Stomach (tissue), 9 donors: ENCODE measurements around the gene TRHDE. TPM values are rescaled to one million over a fixed set of nuclear protein-coding genes. Genes with fewer than 3 reads are reported as not detected.

Experiments used
- DNase-seq, 2 donors: peaks; one replicate each; pipeline versions ENCODE4 v3.0.0 to v3.0.0-alpha.2; 2013 to 2019
- H3K27ac ChIP-seq, 5 donors: fragments of 200-600 bp in 4 of 5; sonication (generic) in 4 of 5; one replicate each; pipeline ENCODE4 v1.5.1; 2013 to 2019; ENCODE audit warnings: mild to moderate bottlenecking in 1 of 5, moderate library complexity in 1 of 5
- H3K27me3 ChIP-seq, 3 donors: fragments of 200-600 bp; sonication (generic); one replicate each; pipeline ENCODE4 v1.5.1; 2017 to 2019; ENCODE audit warnings: mixed run types in 1 of 3
- H3K36me3 ChIP-seq, 4 donors: fragments of 200-600 bp; sonication (generic); 1 replicate in 3 of 4; 2 replicates in 1 of 4; pipeline ENCODE4 v1.5.1; 2016 to 2019
- H3K4me1 ChIP-seq, 4 donors: fragments of 200-600 bp; sonication (generic); one replicate each; pipeline ENCODE4 v1.5.1; 2016 to 2019
- H3K4me3 ChIP-seq, 4 donors: fragments of 200-600 bp; sonication (generic) in 3 of 4; one replicate each; pipeline ENCODE4 v1.5.1; 2016 to 2019; ENCODE audit warnings: mild to moderate bottlenecking in 1 of 4
- H3K9me3 ChIP-seq, 4 donors: fragments of 200-600 bp; sonication (generic); one replicate each; pipeline ENCODE4 v1.5.1; 2016 to 2019
- CTCF ChIP-seq, 7 experiments: fragments of 450-650 bp in 4 of 7; fragments of 200-600 bp in 3 of 7; sonication (generic) in 3 of 7; IDR thresholded peaks; one replicate each; pipeline ENCODE4 v1.5.1; 2016 to 2019; ENCODE audit warnings: antibody characterized with exemption in 7 of 7, control low read depth in 2 of 7, mild to moderate bottlenecking in 1 of 7
- EP300 ChIP-seq: sonication (generic); formaldehyde crosslinking; IDR thresholded peaks from one replicate; pipeline ENCODE4 v1.6.1; 2017; ENCODE audit warnings: antibody characterized with exemption
- POLR2A ChIP-seq, 4 donors: fragments of 450-650 bp; IDR thresholded peaks; one replicate each; pipeline ENCODE4 v1.6.1; 2016; ENCODE audit warnings: antibody characterized with exemption in 4 of 4, control low read depth in 2 of 4, mild to moderate bottlenecking in 1 of 4, moderate library complexity in 1 of 4
- POLR2AphosphoS5 ChIP-seq, 3 donors: sonication (generic); formaldehyde crosslinking; IDR thresholded peaks; one replicate each; pipeline ENCODE4 v1.6.1; 2016; ENCODE audit warnings: antibody characterized with exemption in 3 of 3
- WGBS, 5 donors: extraction: QIAGEN DNeasy Blood & Tissue Kit in 3 of 5; methylation state at CpG; one replicate each; pipeline versions ENCODE4 v1.1.5 to v1.1.7; 2013 to 2018; 5-methylcytosine and 5-hydroxymethylcytosine counted together
- intact Hi-C: fragments of 100-400 bp; cut with DNase I; formaldehyde crosslinking; loops from one replicate; pipeline ENCODE4 v1.15.1; 2023; ENCODE audit warnings: low total_unique reads
- polyA plus RNA-seq, 3 donors: library from polyadenylated mRNA; stranded (reverse); fragments of 200-250 nt; gene quantifications; one replicate each; pipeline ENCODE4 v1.2.3, GENCODE V29; 2013
- total RNA-seq, 5 donors: library from RNA; depleted of rRNA; stranded (reverse); fragments of >200 nt; gene quantifications; one replicate each; pipeline versions ENCODE4 v1.1.0 to v1.2.3, GENCODE V29; 2014 to 2016
- donor health status: healthy with polysubstance abuse.
- donor health status: Bipolar disorder and iron deficiency.
- donor health status: healthy.

The TRHDE gene
- total and polyA plus RNA-seq, 8 donors, result 0.13 to 75.3 (median 3.2) TPM

GRCh38 chr12:72285861-72286260, 13.7 kb downstream of the TRHDE start:
- TF ChIP-seq POLR2A (IDR thresholded peaks at IDR 0.05) (no peak), POLR2AphosphoS5 (IDR thresholded peaks at IDR 0.05) (no peak)
- Histone ChIP-seq H3K4me1 (no peaks in the 10 kb centered on the region), H3K36me3 (no peaks in the 10 kb centered on the region), H3K27ac (no peak overlapping the region), H3K4me3 (no peak overlapping the region), H3K9me3 (no peaks in the 10 kb centered on the region), H3K27me3 (no peaks in the 10 kb centered on the region)
- 76 to 87% (median 81%) methylated on average over 1 of the region's 1 CpG for WGBS, 5 donors
- no peak for DNase-seq
- intact Hi-C loops, result no loop called here

DNA sequence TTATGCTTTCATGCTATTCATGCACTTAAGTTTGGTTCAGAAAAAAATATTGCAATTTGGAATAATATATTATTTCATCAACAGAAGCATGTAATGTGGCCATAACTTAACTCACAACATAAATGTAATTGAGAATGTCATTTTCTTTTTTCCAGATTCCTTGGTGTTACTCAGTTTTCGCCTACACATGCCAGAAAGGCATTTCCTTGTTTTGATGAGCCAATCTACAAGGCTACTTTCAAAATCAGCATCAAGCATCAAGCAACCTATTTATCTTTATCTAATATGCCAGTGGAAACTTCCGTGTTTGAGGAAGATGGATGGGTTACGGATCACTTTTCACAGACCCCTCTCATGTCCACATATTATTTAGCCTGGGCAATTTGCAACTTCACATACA, 14.4 kb downstream of the TRHDE start:
- Histone ChIP-seq H3K9me3 (no peaks in the 10 kb centered on the region), H3K27ac (no peak overlapping the region), H3K36me3 (no peaks in the 10 kb centered on the region), H3K4me3 (no peak overlapping the region), H3K4me1 (no peaks in the 10 kb centered on the region), H3K27me3 (no peaks in the 10 kb centered on the region)
- TF ChIP-seq POLR2AphosphoS5 (IDR thresholded peaks at IDR 0.05), result no peak
- TF ChIP-seq POLR2A (IDR thresholded peaks at IDR 0.05), result no peak
- no peak for TF ChIP-seq EP300
- no peak for TF ChIP-seq CTCF (IDR thresholded peaks at IDR 0.05)
- DNase-seq, result no peak
- intact Hi-C loops, result no loop called here
- WGBS, 5 donors, result 80 to 87% (median 81%) methylated on average over 3 of the region's 3 CpGs

GRCh38 chr12:72288436-72288835, 16.3 kb downstream of the TRHDE start:
- Histone ChIP-seq H3K27me3 (no peaks in the 10 kb centered on the region), H3K9me3 (no peaks in the 10 kb centered on the region), H3K27ac (no peak overlapping the region), H3K4me3 (no peak overlapping the region), H3K36me3 (no peaks in the 10 kb centered on the region), H3K4me1 (no peaks in the 10 kb centered on the region)
- DNase-seq, result no peak
- intact Hi-C loops, result no loop called here
- TF ChIP-seq POLR2A (IDR thresholded peaks at IDR 0.05) (no peak), POLR2AphosphoS5 (IDR thresholded peaks at IDR 0.05) (no peak), EP300 (no peak), CTCF (IDR thresholded peaks at IDR 0.05) (no peak)
- 84 to 91% (median 87%) methylated on average over 3 of the region's 3 CpGs for WGBS, 5 donors

GRCh38 chr12:72288911-72289310, 16.7 kb downstream of the TRHDE start:
- no peaks in the 10 kb centered on the region for H3K4me1 ChIP-seq

More at GRCh38 chr12:72288911-72289310, 16.7 kb downstream of the TRHDE start:
- TF ChIP-seq POLR2AphosphoS5 (IDR thresholded peaks at IDR 0.05), result no peak
- TF ChIP-seq POLR2A (IDR thresholded peaks at IDR 0.05), result no peak
- no peak for TF ChIP-seq CTCF (IDR thresholded peaks at IDR 0.05)
- no peak for TF ChIP-seq EP300
- intact Hi-C loops, result no loop called here
- Histone ChIP-seq H3K27ac (no peak overlapping the region), H3K36me3 (no peaks in the 10 kb centered on the region), H3K27me3 (no peaks in the 10 kb centered on the region), H3K9me3 (no peaks in the 10 kb centered on the region), H3K4me3 (no peak overlapping the region)
- 46 to 68% (median 64%) methylated on average over 2 of the region's 2 CpGs for WGBS, 5 donors
- DNase-seq, result no peak
